ENCODE data around the gene EVC. TPM values are rescaled to one million over a fixed set of nuclear protein-coding genes. Genes with fewer than 3 reads are reported as not detected.

Gene EVC
- total RNA-seq, 1 donor from 2014 or later, result 5.8 TPM

- ATAC-seq, result no peak
Measured at GRCh38 chr4:5757091-5757490, 46.1 kb downstream of the EVC start.

GRCh38 chr4:5757536-5757935 lies 46.5 kb downstream of the EVC start:
- no peak for ATAC-seq

- no peak for ATAC-seq
Measured at GRCh38 chr4:5757954-5758353, 47.0 kb downstream of the EVC start.

GRCh38 chr4:5758741-5759140 lies 47.7 kb downstream of the EVC start:
- ATAC-seq, result peak; percentile 97

- peak; percentile 70 for ATAC-seq
Measured at GRCh38 chr4:5759236-5760075, 48.5 kb downstream of the EVC start.

- no peak for ATAC-seq
Measured at GRCh38 chr4:5760246-5760645, 49.2 kb downstream of the EVC start.

- ATAC-seq, result peak; percentile 13
Measured at GRCh38 chr4:5760936-5761480, 50.0 kb downstream of the EVC start.

GRCh38 chr4:5770051-5770450 lies 59.0 kb downstream of the EVC start:
- no peak for ATAC-seq

GRCh38 chr4:5772528-5773270 lies 61.7 kb downstream of the EVC start:
- ATAC-seq, result peak; percentile 3

- peak; percentile 98 for ATAC-seq
Measured at GRCh38 chr4:5773271-5773555, 62.2 kb downstream of the EVC start.

GRCh38 chr4:5774416-5775036 lies 63.5 kb downstream of the EVC start:
- ATAC-seq, result no peak

- ATAC-seq, result no peak
Measured at GRCh38 chr4:5776510-5776909, 65.5 kb downstream of the EVC start.

GRCh38 chr4:5780831-5781480 lies 70.0 kb downstream of the EVC start:
- peak; percentile 28 for ATAC-seq

- ATAC-seq, result no peak
Measured at GRCh38 chr4:5781691-5782090, 70.7 kb downstream of the EVC start.

GRCh38 chr4:5782829-5783476 lies 72.0 kb downstream of the EVC start:
- no peak for ATAC-seq

- ATAC-seq, result no peak
Measured at GRCh38 chr4:5783486-5783885, 72.5 kb downstream of the EVC start.

- ATAC-seq, result no peak
Measured at GRCh38 chr4:5784021-5784420, 73.0 kb downstream of the EVC start.

- no peak for ATAC-seq
Measured at GRCh38 chr4:5784960-5785611, 74.1 kb downstream of the EVC start.

- peak; percentile 73 for ATAC-seq
Measured at GRCh38 chr4:5785806-5786680, 75.0 kb downstream of the EVC start.

GRCh38 chr4:5787311-5787710 lies 76.3 kb downstream of the EVC start:
- ATAC-seq, result no peak

- no peak for ATAC-seq
Measured at GRCh38 chr4:5788144-5788543, 77.1 kb downstream of the EVC start.

Data from esophagus mucosa (tissue), 1 donor.